ENCODE results near the gene ERCC4.

Gene ERCC4

GRCh38 chr16:13951611-13952010 is 31.7 kb downstream of the ERCC4 start:
- DNase-seq, result no peak

- DNase-seq, result no peak
Measured at GRCh38 chr16:13953501-13953900, 33.5 kb downstream of the ERCC4 start.

- no peak for DNase-seq
Measured at GRCh38 chr16:13956635-13957196, 36.8 kb downstream of the ERCC4 start.

GRCh38 chr16:13957197-13958078 is 37.5 kb downstream of the ERCC4 start:
- peak; percentile 97 for DNase-seq

- no peak for DNase-seq
Measured at GRCh38 chr16:13958474-13958873, 38.5 kb downstream of the ERCC4 start.

- DNase-seq, result no peak
Measured at GRCh38 chr16:13959626-13960025, 39.7 kb downstream of the ERCC4 start.

GRCh38 chr16:13961099-13961811 is 41.3 kb downstream of the ERCC4 start:
- DNase-seq, result peak; percentile 55

- DNase-seq, result no peak
Measured at GRCh38 chr16:13962232-13962631, 42.3 kb downstream of the ERCC4 start.

GRCh38 chr16:13968835-13969234 is 48.9 kb downstream of the ERCC4 start:
- DNase-seq, result no peak

- no peak for DNase-seq
Measured at GRCh38 chr16:13969711-13970110, 49.8 kb downstream of the ERCC4 start.

GRCh38 chr16:13970708-13971422 is 50.9 kb downstream of the ERCC4 start:
- no peak for DNase-seq

GRCh38 chr16:13973321-13974023 is 53.5 kb downstream of the ERCC4 start:
- no peak for DNase-seq

- no peak for DNase-seq
Measured at GRCh38 chr16:13977177-13977576, 57.2 kb downstream of the ERCC4 start.

GRCh38 chr16:13982451-13982850 is 62.5 kb downstream of the ERCC4 start:
- peak; percentile 71 for DNase-seq

- DNase-seq, result no peak
Measured at GRCh38 chr16:13983625-13984024, 63.7 kb downstream of the ERCC4 start.

GRCh38 chr16:13984794-13985193 is 64.8 kb downstream of the ERCC4 start:
- no peak for DNase-seq

GRCh38 chr16:13988038-13988437 is 68.1 kb downstream of the ERCC4 start:
- DNase-seq, result no peak

- no peak for DNase-seq
Measured at GRCh38 chr16:13992322-13992721, 72.4 kb downstream of the ERCC4 start.

GRCh38 chr16:13992976-13993375 is 73.0 kb downstream of the ERCC4 start:
- no peak for DNase-seq

- DNase-seq, result no peak
Measured at GRCh38 chr16:13994239-13995106, 74.5 kb downstream of the ERCC4 start.

- DNase-seq, result no peak
Measured at GRCh38 chr16:13995194-13995593, 75.2 kb downstream of the ERCC4 start.

All from fibroblast of upper back skin (primary cell).